ENCODE measurements around the gene AKR1C8.
"Not testable (repeated sequence)": the region's sequence is repeated elsewhere in the genome, so short reads cannot be mapped to it uniquely, and the experiment has no call there.

AKR1C8 gene

GRCh38 chr10:5184987-5185775 lies at the start of gene AKR1C8:
Gene AKR1C8 (minus strand): TSS chr10:5185150. CDS start chr10:5185104, 46 bp downstream.
- DNase-seq (ENCODE audit: low read depth, low spot score) = no peak

GRCh38 chr10:5234106-5234860 lies 49.3 kb upstream of the AKR1C8 start:
- no peak for DNase-seq (ENCODE audit: low read depth, low spot score)

- DNase-seq (ENCODE audit: low read depth, low spot score) = no peak
These were observed 48.4 kb upstream of the AKR1C8 start for GRCh38 chr10:5233324-5233723.

DNA sequence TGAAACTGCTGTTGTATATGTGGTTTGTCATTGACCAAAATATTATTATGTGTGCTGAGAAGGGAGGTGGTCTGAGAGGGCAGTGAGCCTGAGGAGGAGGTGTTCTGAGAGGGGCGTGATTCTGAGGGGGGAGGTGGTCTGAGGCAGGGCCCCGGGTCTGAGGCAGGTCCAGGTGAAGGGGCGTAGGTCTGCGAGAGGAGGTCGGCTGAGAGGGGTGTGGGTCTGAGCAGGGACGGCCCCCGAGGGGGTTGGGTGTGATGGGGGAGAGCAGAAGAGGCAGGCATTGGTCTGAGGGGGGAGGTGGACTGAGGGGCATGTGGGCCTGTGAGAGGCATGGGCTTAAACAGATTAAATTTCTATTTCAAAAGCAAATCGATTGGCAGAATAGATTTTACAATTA lies 44.1 kb upstream of the AKR1C8 start:
- no peak for DNase-seq (ENCODE audit: low read depth, low spot score)

- DNase-seq (ENCODE audit: low read depth, low spot score) = not testable (repeated sequence)
These were observed 38.0 kb upstream of the AKR1C8 start for GRCh38 chr10:5222942-5223341.

GRCh38 chr10:5219262-5219661 lies 34.3 kb upstream of the AKR1C8 start:
- DNase-seq (ENCODE audit: low read depth, low spot score) = no peak

DNA sequence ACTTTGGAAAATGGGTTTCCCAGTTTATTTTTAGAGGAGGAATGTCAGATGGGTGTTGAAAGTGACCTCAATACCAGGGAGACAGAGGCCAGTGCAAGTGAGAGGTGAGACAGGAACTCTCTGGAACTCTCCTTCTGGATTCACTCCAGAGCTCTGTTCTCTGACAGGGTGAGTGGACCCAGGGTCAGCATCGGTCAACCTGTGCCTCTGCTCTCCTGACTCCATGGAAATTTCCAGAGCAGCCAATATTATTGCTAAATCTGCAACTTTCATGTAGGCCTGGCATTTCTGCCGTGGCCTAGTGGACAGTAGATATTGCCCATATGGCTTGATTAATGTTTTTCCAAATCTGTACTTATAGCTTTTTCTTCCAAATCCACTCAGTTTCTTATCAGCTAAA lies 31.9 kb upstream of the AKR1C8 start:
- no peak for DNase-seq (ENCODE audit: low read depth, low spot score)

DNA sequence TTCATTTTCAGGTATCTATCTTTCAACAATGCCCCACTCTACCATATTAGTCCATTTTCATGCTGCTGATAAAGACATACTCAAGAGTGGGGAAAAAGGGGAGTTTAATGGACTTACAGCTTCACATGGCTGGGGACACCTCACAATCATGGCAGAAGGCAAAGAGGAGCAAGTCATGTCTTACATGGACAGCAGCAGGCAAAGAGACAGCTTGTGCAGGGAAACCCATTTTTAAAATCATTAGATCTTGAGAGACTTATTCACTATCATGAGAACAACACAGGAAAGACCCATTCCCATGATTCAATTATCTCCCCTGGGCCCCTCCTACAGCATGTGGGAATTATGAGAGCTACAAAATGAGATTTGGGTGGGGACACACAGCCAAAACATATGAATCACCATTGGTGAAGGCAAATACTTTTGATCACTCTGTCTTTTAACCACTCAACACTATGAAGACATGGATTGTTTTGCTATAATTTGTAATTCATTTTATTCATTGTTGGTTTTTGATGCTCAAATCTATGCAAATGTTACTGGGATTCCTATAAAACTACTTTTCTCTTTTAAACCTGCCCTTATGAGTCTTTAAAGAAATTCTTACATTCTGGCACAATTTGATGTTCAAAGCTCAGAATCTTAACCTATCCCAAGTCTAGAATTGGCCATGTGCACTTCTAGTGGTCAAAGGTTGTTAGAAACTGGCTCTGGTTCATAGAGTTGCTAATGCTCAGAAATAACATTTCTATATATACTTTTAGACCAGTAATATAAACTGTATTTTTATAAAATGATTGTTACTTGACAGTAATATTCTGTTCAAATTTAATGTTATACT lies 27.0 kb upstream of the AKR1C8 start:
- DNase-seq (ENCODE audit: low read depth, low spot score) = no peak

- not testable (repeated sequence) for DNase-seq (ENCODE audit: low read depth, low spot score)
These were observed 25.3 kb upstream of the AKR1C8 start for GRCh38 chr10:5210261-5210660.

GRCh38 chr10:5209776-5210175 lies 24.8 kb upstream of the AKR1C8 start:
- DNase-seq (ENCODE audit: low read depth, low spot score) = not testable (repeated sequence)

DNA sequence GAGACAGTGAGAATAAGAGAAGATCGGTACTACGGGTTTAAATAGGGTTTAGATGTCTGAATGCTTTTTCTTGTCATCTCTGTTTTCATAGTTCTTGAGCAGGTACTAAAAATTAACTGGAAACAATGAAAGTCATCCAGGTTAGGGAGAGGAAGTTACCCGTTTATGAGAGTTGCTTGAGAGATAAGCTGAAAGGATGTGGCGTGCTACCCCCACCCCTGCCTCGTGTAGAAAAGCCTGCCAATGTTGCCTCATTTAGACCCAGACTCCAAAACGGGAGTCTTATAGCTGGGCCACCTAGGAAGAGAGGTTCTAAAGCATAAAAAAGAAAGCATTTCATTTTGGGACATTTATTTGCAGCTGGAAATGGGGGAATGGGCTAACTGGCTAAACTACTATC lies 21.8 kb upstream of the AKR1C8 start:
- no peak for DNase-seq (ENCODE audit: low read depth, low spot score)

DNA sequence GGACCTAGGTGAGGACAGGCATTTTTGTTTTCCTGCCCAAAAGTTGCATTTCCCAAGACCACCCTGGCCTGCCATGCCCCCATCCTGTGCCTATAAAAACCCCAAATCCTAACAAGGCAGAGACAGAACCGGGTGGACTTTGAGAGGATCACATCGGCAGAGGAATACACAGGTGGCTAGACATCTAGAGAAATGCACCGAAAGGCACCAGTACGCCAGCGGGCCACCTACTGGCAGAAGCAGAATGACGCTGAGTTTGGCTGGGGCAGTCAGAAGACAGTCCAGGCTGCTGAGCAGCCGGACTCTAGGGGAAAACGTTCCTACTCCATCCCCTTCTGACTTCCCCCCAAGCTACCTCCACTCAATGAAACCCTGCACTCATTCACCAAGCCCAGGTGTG lies 14.4 kb upstream of the AKR1C8 start:
- DNase-seq (ENCODE audit: low read depth, low spot score) = no peak

- no peak for DNase-seq (ENCODE audit: low read depth, low spot score)
These were observed 13.4 kb upstream of the AKR1C8 start for GRCh38 chr10:5198386-5198785.

GRCh38 chr10:5196702-5197113 lies 11.8 kb upstream of the AKR1C8 start, which contains the start of gene AKR1C4:
Gene AKR1C4 (plus strand): TSS chr10:5196837. CDS start chr10:5196868, 31 bp downstream.
- no peak for DNase-seq (ENCODE audit: low read depth, low spot score)

DNA sequence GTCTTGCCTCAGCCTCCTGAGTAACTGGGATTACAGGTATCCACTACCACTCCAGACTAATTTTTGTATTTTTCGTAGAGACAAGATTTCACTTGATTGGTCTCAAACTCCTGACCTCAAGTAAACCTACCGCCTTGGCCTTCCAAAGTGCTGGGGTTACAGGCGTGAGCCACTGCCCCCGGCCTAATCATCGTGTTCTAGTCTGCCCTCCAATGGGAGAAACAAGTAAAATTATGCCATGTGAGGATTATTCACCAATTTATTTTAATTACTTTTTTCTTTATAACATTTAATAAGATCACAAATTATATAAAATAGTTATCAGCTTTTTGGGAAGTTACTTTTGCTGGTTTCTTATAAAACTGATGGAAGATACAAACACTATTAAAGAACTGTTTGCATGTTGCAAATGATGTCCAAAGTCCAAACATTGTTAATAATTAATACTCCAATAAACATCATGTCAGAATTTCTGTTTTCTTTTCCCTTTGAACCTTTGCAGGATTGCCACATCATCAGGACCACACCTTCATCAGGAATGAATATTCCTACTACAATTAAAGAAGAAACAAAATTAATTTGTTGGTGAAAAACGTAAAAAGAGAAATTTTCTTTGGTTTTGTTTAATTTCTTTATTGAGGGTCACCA lies 10.9 kb upstream of the AKR1C8 start:
- no peak for DNase-seq (ENCODE audit: low read depth, low spot score)

GRCh38 chr10:5194431-5194830 lies 9.5 kb upstream of the AKR1C8 start:
- no peak for DNase-seq (ENCODE audit: low read depth, low spot score)

DNA sequence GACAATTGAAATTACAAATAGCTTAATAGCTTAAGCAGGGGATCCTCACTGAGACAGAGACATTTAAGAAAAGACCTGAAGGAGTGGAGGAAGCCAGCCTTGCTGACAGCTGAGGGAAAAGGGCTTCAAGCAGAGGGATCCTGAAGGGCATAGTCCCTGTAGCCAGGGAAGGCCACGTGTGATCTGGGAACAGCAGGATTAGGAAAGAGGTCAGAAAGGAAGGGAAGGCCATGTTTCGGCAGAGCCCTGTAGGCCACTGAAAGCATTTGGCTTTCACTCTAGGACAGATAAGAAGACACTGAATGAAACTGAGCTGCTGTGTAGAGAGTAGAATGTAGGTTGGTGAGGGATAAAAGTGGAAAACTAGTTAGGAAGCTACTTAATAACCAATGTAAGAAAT lies 3.4 kb upstream of the AKR1C8 start:
- DNase-seq (ENCODE audit: low read depth, low spot score) = no peak

- DNase-seq (ENCODE audit: low read depth, low spot score) = no peak
These were observed 2.9 kb upstream of the AKR1C8 start for GRCh38 chr10:5187867-5188266.

DNA sequence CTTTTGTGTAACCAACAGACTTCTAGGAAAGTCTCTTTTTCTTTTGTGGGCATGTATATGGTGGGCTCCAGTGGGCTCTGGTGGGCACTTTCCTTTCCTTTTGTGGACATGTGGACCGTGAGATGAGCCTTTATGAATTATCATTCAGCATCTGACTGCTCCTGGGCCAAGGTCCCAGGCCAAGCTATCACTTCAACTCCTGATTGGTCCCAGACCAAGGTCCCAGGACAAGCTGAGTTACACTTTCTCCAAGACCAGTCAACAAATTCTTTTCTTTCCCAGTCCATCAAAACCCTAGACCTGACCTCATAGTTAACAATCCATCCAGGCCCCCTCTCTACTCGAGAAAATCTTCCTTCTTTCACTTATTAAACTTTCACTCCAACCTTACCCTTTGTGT lies 1.0 kb downstream of the AKR1C8 start:
- no peak for DNase-seq (ENCODE audit: low read depth, low spot score)

- not testable (repeated sequence) for DNase-seq (ENCODE audit: low read depth, low spot score)
These were observed 4.4 kb downstream of the AKR1C8 start for GRCh38 chr10:5180503-5180902.

- DNase-seq (ENCODE audit: low read depth, low spot score) = not testable (repeated sequence)
These were observed 9.4 kb downstream of the AKR1C8 start for GRCh38 chr10:5175581-5175980.
